H1 (cell line): ENCODE measurements around the gene TTLL5. TPM values are rescaled to one million over a fixed set of nuclear protein-coding genes. Genes with fewer than 3 reads are reported as not detected.

Source experiments
- CTCF ChIA-PET: fragments of 300-600 bp; sonication (Branson Sonifier 250); formaldehyde crosslinking; loops from one replicate; lab custom pipeline; 2021; ENCODE audit not compliant: partially characterized antibody; lab: Charles Lee
- POLR2A ChIA-PET: fragments of 300-600 bp; sonication (Branson Sonifier 250); formaldehyde crosslinking; loops from one replicate; lab custom pipeline; 2021; ENCODE audit warnings: inconsistent platforms; ENCODE audit not compliant: partially characterized antibody; lab: Charles Lee
- DNase-seq, 2 experiments: peaks; one replicate each; pipeline versions ENCODE4 v3.0.0 to v3.0.0-alpha.2; 2010 to 2022; ENCODE audit warnings: low spot score in 2 of 2, low read depth in 1 of 2, mixed read lengths in 1 of 2
- FAIRE-seq: peaks from 2 replicates; lab custom pipeline; 2011; peaks lifted over from hg19 to GRCh38; lab: Jason Lieb, UNC
- H2AFZ ChIP-seq: 2 replicates; pipeline ENCODE4 v1.8.1; 2012; ENCODE audit warnings: low read length, inconsistent platforms
- H2AK5ac ChIP-seq: 2 replicates; pipeline ENCODE4 v1.6.1; 2013; ENCODE audit warnings: low read depth, low read length
- H2BK120ac ChIP-seq: replicated peaks from 2 replicates; pipeline ENCODE3; 2013; ENCODE audit warnings: low read depth, low read length, inconsistent platforms
- H2BK12ac ChIP-seq: 2 replicates; pipeline ENCODE4 v1.6.1; 2013; ENCODE audit warnings: low read depth, low read length
- H2BK15ac ChIP-seq: 2 replicates; pipeline ENCODE4 v1.6.1; 2013; ENCODE audit warnings: low read length
- H2BK20ac ChIP-seq: 2 replicates; pipeline ENCODE4 v1.6.1; 2013; ENCODE audit warnings: low read length
- H2BK5ac ChIP-seq: 2 replicates; pipeline ENCODE4 v1.6.1; 2013; ENCODE audit warnings: low read depth, low read length
- H3K14ac ChIP-seq: 2 replicates; pipeline ENCODE4 v1.6.1; 2013; ENCODE audit warnings: inconsistent platforms; ENCODE audit not compliant: insufficient read length
- H3K18ac ChIP-seq: 2 replicates; pipeline ENCODE4 v1.6.1; 2013; ENCODE audit warnings: low read length; ENCODE audit errors: extremely low read depth
- H3K23ac ChIP-seq: 2 replicates; pipeline ENCODE4 v1.6.1; 2013; ENCODE audit warnings: inconsistent platforms; ENCODE audit not compliant: insufficient read length
- H3K23me2 ChIP-seq: 2 replicates; pipeline ENCODE4 v1.6.1; 2013; ENCODE audit warnings: low read depth, low read length
- H3K27ac ChIP-seq: 2 replicates; pipeline ENCODE4 v1.6.1; 2011; ENCODE audit warnings: low read depth, low read length, inconsistent platforms
- H3K27me3 ChIP-seq, 4 experiments: replicated peaks in 1 of 4; 1 replicate in 1 of 4; 2 replicates in 3 of 4; pipeline versions ENCODE4 v1.6.1 to v1.8.1; 2011 to 2013; ENCODE audit warnings: low read length in 3 of 4, mild to moderate bottlenecking in 3 of 4, inconsistent platforms in 2 of 4, mixed read lengths in 2 of 4, moderate library complexity in 1 of 4; ENCODE audit not compliant: control insufficient read depth in 3 of 4, insufficient read depth in 3 of 4; ENCODE audit errors: extremely low read depth in 1 of 4
- H3K36me3 ChIP-seq, 4 experiments: 2 replicates each; pipeline versions ENCODE4 v1.6.1 to v1.8.1; 2011 to 2013; ENCODE audit warnings: mild to moderate bottlenecking in 4 of 4, low read length in 3 of 4, moderate library complexity in 2 of 4, control low read depth in 1 of 4, inconsistent platforms in 1 of 4; ENCODE audit not compliant: insufficient read depth in 4 of 4, control insufficient read depth in 2 of 4
- H3K4ac ChIP-seq: replicated peaks from 2 replicates; pipeline ENCODE3; 2013; ENCODE audit warnings: low read length, low read depth, mixed read lengths, inconsistent platforms; ENCODE audit not compliant: insufficient read length
- H3K4me1 ChIP-seq, 4 experiments: replicated peaks in 1 of 4; 1 replicate in 1 of 4; 2 replicates in 3 of 4; pipeline versions ENCODE4 v1.6.1 to v1.8.1; 2011 to 2013; ENCODE audit warnings: low read length in 3 of 4, inconsistent platforms in 2 of 4, mixed read lengths in 1 of 4; ENCODE audit not compliant: insufficient read depth in 4 of 4, control insufficient read depth in 3 of 4
- H3K4me2 ChIP-seq, 2 experiments: 2 replicates each; pipeline versions ENCODE4 v1.6.1 to v1.8.1; 2011 to 2013; ENCODE audit warnings: low read depth in 2 of 2, low read length in 2 of 2, control low read depth in 1 of 2, inconsistent platforms in 1 of 2, mild to moderate bottlenecking in 1 of 2; ENCODE audit not compliant: insufficient read depth in 1 of 2
- H3K4me3 ChIP-seq, 4 experiments: fragments of 200-600, 300-600 bp in 1 of 4; sonication (generic), shearing (Covaris generic), sonication (Bioruptor Twin) in 1 of 4; 2 replicates each; pipeline versions ENCODE4 v1.5.1 to v1.8.1; 2011 to 2016; ENCODE audit warnings: low read length in 4 of 4, low read depth in 3 of 4, control low read depth in 2 of 4, inconsistent platforms in 2 of 4, mild to moderate bottlenecking in 2 of 4, mixed read lengths in 1 of 4, moderate library complexity in 1 of 4; ENCODE audit not compliant: insufficient read depth in 2 of 4; ENCODE audit errors: extremely low read depth in 1 of 4
- H3K56ac ChIP-seq: replicated peaks from 2 replicates; pipeline ENCODE3; 2013; ENCODE audit warnings: low read depth, mild to moderate bottlenecking, mixed read lengths, low read length, inconsistent platforms; ENCODE audit not compliant: insufficient read length
- H3K79me1 ChIP-seq: 2 replicates; pipeline ENCODE4 v1.6.1; 2013; ENCODE audit warnings: low read depth, low read length, control low read depth
- H3K79me2 ChIP-seq, 2 experiments: 2 replicates each; pipeline versions ENCODE4 v1.6.1 to v1.8.1; 2012 to 2013; ENCODE audit warnings: low read length in 2 of 2, mild to moderate bottlenecking in 2 of 2, inconsistent platforms in 1 of 2; ENCODE audit not compliant: insufficient read depth in 2 of 2, control insufficient read depth in 1 of 2
- H3K9ac ChIP-seq, 4 experiments: replicated peaks in 1 of 4; 1 replicate in 1 of 4; 2 replicates in 3 of 4; pipeline versions ENCODE4 v1.6.1 to v1.8.1; 2011 to 2013; ENCODE audit warnings: low read depth in 3 of 4, low read length in 3 of 4, control low read depth in 2 of 4, mild to moderate bottlenecking in 2 of 4, moderate library complexity in 2 of 4, inconsistent platforms in 1 of 4; ENCODE audit errors: extremely low read depth in 1 of 4
- H3K9me3 ChIP-seq, 2 experiments: 2 replicates each; pipeline versions ENCODE4 v1.6.1 to v1.8.1; 2012 to 2013; ENCODE audit warnings: mild to moderate bottlenecking in 2 of 2, moderate library complexity in 2 of 2, control low read depth in 1 of 2, inconsistent platforms in 1 of 2, low read depth in 1 of 2, low read length in 1 of 2, mixed read lengths in 1 of 2; ENCODE audit not compliant: insufficient read depth in 2 of 2
- H4K20me1 ChIP-seq, 2 experiments: replicated peaks in 1 of 2; 2 replicates each; pipeline versions ENCODE3 to v1.8.1; 2011 to 2013; ENCODE audit warnings: inconsistent platforms in 2 of 2, low read length in 2 of 2, mild to moderate bottlenecking in 1 of 2; ENCODE audit not compliant: insufficient read depth in 2 of 2, control insufficient read depth in 1 of 2
- H4K5ac ChIP-seq: 2 replicates; pipeline ENCODE4 v1.6.1; 2013; ENCODE audit warnings: low read length, low read depth, mixed read lengths, inconsistent platforms; ENCODE audit not compliant: insufficient read length
- H4K8ac ChIP-seq: 2 replicates; pipeline ENCODE4 v1.8.0; 2013; ENCODE audit warnings: mild to moderate bottlenecking, moderate library complexity, low read length, inconsistent platforms; ENCODE audit not compliant: insufficient read depth; ENCODE audit errors: extremely low read depth
- H4K91ac ChIP-seq: replicated peaks from 2 replicates; pipeline ENCODE3; 2013; ENCODE audit warnings: low read length, mixed read lengths, inconsistent platforms; ENCODE audit not compliant: insufficient read length
- SP1 ChIP-seq: IDR thresholded peaks from 2 replicates; pipeline ENCODE4 v1.6.1; 2011; ENCODE audit warnings: low read depth, low read length
- SP4 ChIP-seq: IDR thresholded peaks from 2 replicates; pipeline ENCODE4 v1.6.1; 2012; ENCODE audit warnings: low read length, inconsistent platforms
- whole genome bisulfite sequencing, 2 experiments: shearing (Covaris generic) in 1 of 2; methylation state at CpG; one replicate each; pipeline versions ENCODE4 v1.1.6 to v1.1.7; 2013 to 2015; ENCODE audit warnings: low lambda C conversion rate in 2 of 2, mixed read lengths in 2 of 2, inconsistent platforms in 1 of 2, low coverage in 1 of 2, missing lambda C conversion rate in 1 of 2; ENCODE audit not compliant: insufficient replicate concordance in 2 of 2, insufficient coverage in 1 of 2, insufficient read length in 1 of 2; ENCODE audit errors: extremely low coverage in 1 of 2, missing lambda C conversion rate in 1 of 2; 5-methylcytosine and 5-hydroxymethylcytosine counted together
- polyA plus RNA-seq, 7 experiments: library from polyadenylated mRNA; depleted of rRNA in 3 of 7; stranded (reverse) in 5 of 7; unstranded in 2 of 7; fragments of >200 nt in 5 of 7; fragments of 200-250 nt in 2 of 7; gene quantifications; 1 replicate in 5 of 7; 2 replicates in 1 of 7; 4 replicates in 1 of 7; pipeline versions ENCODE4 v1.2.1 to v1.2.3, GENCODE V29; 2011 to 2013; ENCODE audit warnings: missing spikeins in 2 of 7, mixed read lengths in 2 of 7
- total RNA-seq: library from RNA; stranded (reverse); fragmentation: NEBNext Ultra II Directional; extraction: Animal tissue kit (Norgen Biotek cat#: 25700); gene quantifications from 2 replicates; pipeline ENCODE4 v1.2.1, GENCODE V29; 2021

Gene TTLL5
- total and polyA plus RNA-seq, 2 of the 8 experiments (the other 6 are each of a cell fraction or from before 2014, with no cell fraction given) = 16.1 to 45.9 TPM

DNA sequence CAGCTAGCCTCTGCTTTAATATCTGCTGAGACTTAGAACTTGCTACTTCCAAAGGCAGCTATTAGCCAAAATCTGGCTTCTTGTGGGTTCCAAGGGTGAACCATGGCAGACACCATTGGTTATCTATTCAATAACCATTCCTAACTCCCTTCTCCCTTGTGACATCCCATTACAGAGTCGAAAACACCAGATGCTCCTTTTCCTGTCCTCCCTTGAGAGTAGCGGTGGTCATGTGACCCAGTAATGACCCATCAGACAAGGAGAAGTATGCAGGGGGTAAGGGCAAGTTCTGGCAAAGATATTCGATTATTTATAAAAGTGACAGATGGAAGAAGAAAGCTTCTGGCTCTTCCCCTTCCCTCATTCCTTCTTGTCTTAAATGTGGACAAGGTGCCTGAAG is 300.6 kb downstream of the TTLL5 start:
- Histone ChIP-seq H2BK12ac (no peak overlapping the region), H3K27me3 (no peaks in the 10 kb centered on the region), H3K4me2 (no peak overlapping the region), H3K18ac (no peak overlapping the region), H3K14ac (no peak overlapping the region), H2AK5ac (no peak overlapping the region), H2BK20ac (no peak overlapping the region), H3K4me3 (no peak overlapping the region), H4K5ac (no peak overlapping the region), H2AFZ (no peak overlapping the region), H3K27ac (no peak overlapping the region), H2BK120ac (no peak overlapping the region), H3K23ac (no peak overlapping the region), H3K4ac (no peak overlapping the region), H3K79me1 (no peaks in the 10 kb centered on the region), H3K36me3 (no peaks in the 10 kb centered on the region), H2BK5ac (no peak overlapping the region), H3K56ac (no peak overlapping the region), H3K4me1 (peaks cover 0 to 2% (median 1%) of the 10 kb centered on the region in 4 experiments; a peak in 3 of 7 replicates), H4K8ac (no peak overlapping the region), H3K23me2 (no peaks in the 10 kb centered on the region), H3K79me2 (no peaks in the 10 kb centered on the region), H3K9me3 (no peaks in the 10 kb centered on the region), H3K9ac (no peak overlapping the region), H4K91ac (no peak overlapping the region), H2BK15ac (no peak overlapping the region), H4K20me1 (no peaks in the 10 kb centered on the region)
- FAIRE-seq (no peak), DNase-seq (no peak)
- ChIA-PET CTCF (interaction anchor here (0.6 to 1.8 kb wide), 5 partner anchors 17 to 241 kb away, joined by 3 to 7 read pairs (median 3); no protein-coding TSS in a partner anchor), POLR2A (interaction anchor here (1.0 kb wide), 1 partner anchor 13 kb away, joined by 3 read pairs; no protein-coding TSS in a partner anchor)
- 77% methylated on average over 3 of the region's 3 CpGs; no CpG with 5 or more reads in 1 of the 2 experiments for WGBS, 2 experiments
- TF ChIP-seq SP4 (no peak), SP1 (no peak)
